HL-60 (cell line): Measurements from ENCODE around the gene CFAP54.

ENCODE experiments used
- DNase-seq, 2 experiments: peaks; one replicate each; pipeline ENCODE4 v3.0.0-alpha.2; 2010 to 2020; ENCODE audit warnings: low read depth in 1 of 2, low spot score in 1 of 2
- H3K27ac ChIP-seq: fragments of 250-450 bp; sonication (Bioruptor Pico); replicated peaks from 2 replicates; pipeline ENCODE4 v1.5.1; 2020; ENCODE audit warnings: mild to moderate bottlenecking, moderate library complexity
- H3K27me3 ChIP-seq: fragments of 250-450 bp; sonication (Bioruptor Pico); 2 replicates; pipeline ENCODE4 v1.5.1; 2021; ENCODE audit warnings: mild to moderate bottlenecking, moderate library complexity; ENCODE audit not compliant: insufficient read depth, poor library complexity, severe bottlenecking
- H3K4me3 ChIP-seq: replicated peaks from 2 replicates; pipeline ENCODE4 v1.5.1; 2011; ENCODE audit warnings: mild to moderate bottlenecking, control low read depth, low read length; ENCODE audit not compliant: insufficient read depth
- CTCF ChIP-seq: IDR thresholded peaks from one replicate; pipeline ENCODE4 v1.5.1; 2011; ENCODE audit warnings: low read length, control low read depth, inconsistent platforms; ENCODE audit not compliant: insufficient read depth
- GABPA ChIP-seq: IDR thresholded peaks from 2 replicates; pipeline ENCODE4 v1.6.1; 2012; ENCODE audit warnings: low read depth
- POLR2AphosphoS5 ChIP-seq: IDR thresholded peaks from 2 replicates; pipeline ENCODE4 v1.6.1; 2012; ENCODE audit warnings: low read depth
- REST ChIP-seq: IDR thresholded peaks from 2 replicates; pipeline ENCODE4 v1.6.1; 2012; ENCODE audit warnings: low read depth; ENCODE audit not compliant: insufficient replicate concordance
- SPI1 ChIP-seq: IDR thresholded peaks from 2 replicates; pipeline ENCODE4 v1.6.1; 2012; ENCODE audit warnings: low read depth, mild to moderate bottlenecking, borderline replicate concordance

CFAP54 gene

GRCh38 chr12:96474206-96474605 lies 15.2 kb upstream of the CFAP54 start:
- H3K27me3 ChIP-seq, result no peaks in the 10 kb centered on the region

GRCh38 chr12:96478011-96478410 lies 11.4 kb upstream of the CFAP54 start:
- Histone ChIP-seq H3K27ac (no peak overlapping the region), H3K27me3 (no peaks in the 10 kb centered on the region), H3K4me3 (no peak overlapping the region)
- no peak for TF ChIP-seq GABPA
- no peak for TF ChIP-seq REST
- TF ChIP-seq SPI1, result no peak
- TF ChIP-seq CTCF, result no peak
- TF ChIP-seq POLR2AphosphoS5, result no peak
- no peak for DNase-seq

More at GRCh38 chr12:96474206-96474605, 15.2 kb upstream of the CFAP54 start:
- DNase-seq, result no peak
- H3K4me3 ChIP-seq, result no peak overlapping the region
- no peak for TF ChIP-seq SPI1
- no peak for TF ChIP-seq REST
- H3K27ac ChIP-seq, result no peak overlapping the region

GRCh38 chr12:96482086-96482485 lies 7.3 kb upstream of the CFAP54 start:
- Histone ChIP-seq H3K4me3 (no peak overlapping the region), H3K27ac (no peak overlapping the region), H3K27me3 (no peaks in the 10 kb centered on the region)
- TF ChIP-seq GABPA (no peak), SPI1 (no peak), CTCF (no peak), REST (no peak), POLR2AphosphoS5 (no peak)
- DNase-seq, result no peak

- H3K27ac ChIP-seq, result no peak overlapping the region
- DNase-seq, result no peak
- H3K27me3 ChIP-seq, result no peaks in the 10 kb centered on the region
- H3K4me3 ChIP-seq, result no peak overlapping the region
- TF ChIP-seq SPI1 (no peak), POLR2AphosphoS5 (no peak), CTCF (no peak), REST (no peak), GABPA (no peak)
These were observed 6.3 kb upstream of the CFAP54 start for GRCh38 chr12:96483116-96483515.
